Spleen (tissue), 11 donors: ENCODE results near the gene VPS51. TPM values are rescaled to one million over a fixed set of nuclear protein-coding genes. Genes with fewer than 3 reads are reported as not detected.

Experiments
- DNase-seq: peaks from one replicate; pipeline ENCODE4 v3.0.0-alpha.2; 2020
- H3K27ac ChIP-seq, 8 donors: fragments of 200-600 bp; sonication (generic) in 7 of 8; 1 replicate in 4 of 8; 2 replicates in 4 of 8; pipeline versions ENCODE4 v1.5.0 to v1.8.0; 2016 to 2021; ENCODE audit warnings: inconsistent platforms in 4 of 8, mild to moderate bottlenecking in 4 of 8, moderate library complexity in 1 of 8
- H3K27me3 ChIP-seq, 7 donors: fragments of 200-600 bp; sonication (generic) in 6 of 7; replicated peaks in 1 of 7; 1 replicate in 4 of 7; 2 replicates in 3 of 7; pipeline versions ENCODE4 v1.5.0 to v1.8.0; 2016 to 2021; ENCODE audit warnings: inconsistent platforms in 3 of 7, mild to moderate bottlenecking in 1 of 7
- H3K36me3 ChIP-seq, 6 donors: fragments of 200-600 bp; sonication (generic) in 5 of 6; 1 replicate in 4 of 6; 2 replicates in 2 of 6; pipeline versions ENCODE4 v1.5.0 to v1.8.0; 2016 to 2021; ENCODE audit warnings: inconsistent platforms in 2 of 6
- H3K4me1 ChIP-seq, 6 donors: fragments of 200-600 bp; sonication (generic) in 5 of 6; 1 replicate in 3 of 6; 2 replicates in 3 of 6; pipeline versions ENCODE4 v1.5.0 to v1.8.0; 2016 to 2021; ENCODE audit warnings: inconsistent platforms in 3 of 6
- H3K4me3 ChIP-seq, 8 donors: fragments of 200-600 bp; sonication (generic) in 7 of 8; 1 replicate in 4 of 8; 2 replicates in 4 of 8; pipeline versions ENCODE4 v1.5.0 to v1.8.0; 2016 to 2021; ENCODE audit warnings: inconsistent platforms in 4 of 8, mild to moderate bottlenecking in 4 of 8, moderate library complexity in 2 of 8
- H3K9me3 ChIP-seq, 8 donors: fragments of 200-600 bp; sonication (generic) in 7 of 8; 1 replicate in 4 of 8; 2 replicates in 4 of 8; pipeline versions ENCODE4 v1.5.0 to v1.8.0; 2016 to 2021; ENCODE audit warnings: inconsistent platforms in 4 of 8
- CTCF ChIP-seq, 11 experiments: fragments of 200-600 bp in 7 of 11; fragments of 450-650 bp in 4 of 11; sonication (generic) in 4 of 11; IDR thresholded peaks in 8 of 11; conservative IDR thresholded peaks in 3 of 11; 1 replicate in 7 of 11; 2 replicates in 4 of 11; pipeline versions ENCODE4 v1.4.0 to v1.8.0; 2016 to 2021; ENCODE audit warnings: antibody characterized with exemption in 11 of 11, inconsistent platforms in 4 of 11, mild to moderate bottlenecking in 1 of 11
- POLR2A ChIP-seq, 3 donors: fragments of 450-650 bp; IDR thresholded peaks; one replicate each; pipeline ENCODE4 v1.5.1; 2017; ENCODE audit warnings: antibody characterized with exemption in 3 of 3, mild to moderate bottlenecking in 1 of 3
- POLR2AphosphoS5 ChIP-seq, 3 donors: sonication (generic); formaldehyde crosslinking; IDR thresholded peaks; one replicate each; pipeline ENCODE4 v1.5.1; 2017; ENCODE audit warnings: antibody characterized with exemption in 3 of 3
- WGBS, 5 donors: extraction: QIAGEN DNeasy Blood & Tissue Kit in 3 of 5; methylation state at CpG; one replicate each; pipeline versions ENCODE4 v1.1.5 to v1.1.7; 2013 to 2018; 5-methylcytosine and 5-hydroxymethylcytosine counted together
- intact Hi-C: fragments of 100-400 bp; cut with DNase I; formaldehyde crosslinking; loops from one replicate; pipeline ENCODE4 v1.15.0; 2023; ENCODE audit warnings: low total_unique reads
- polyA plus RNA-seq, 3 donors: library from polyadenylated mRNA; stranded (reverse); fragments of 200-250 nt; gene quantifications; one replicate each; pipeline ENCODE4 v1.2.1, GENCODE V29; 2013
- total RNA-seq, 7 donors: library from RNA; depleted of rRNA in 3 of 7; stranded (reverse); fragments of >200 nt in 3 of 7; fragmentation: NEBNext Ultra II Directional in 4 of 7; extraction: Animal tissue kit (Norgen Biotek cat#: 25700) in 4 of 7; gene quantifications; one replicate each; pipeline versions ENCODE4 v1.1.0 to v1.2.1, GENCODE V29; 2016 to 2021
- donor health status: healthy with polysubstance abuse.
- donor health status: DM: no; HTN: no; CAD: no; lungs with moderate emphysema.
- donor health status: DM: no; HTN: no; CAD: no.
- donor health status: Bipolar disorder and iron deficiency.
- donor health status: healthy.
- donor health status: DM: no; HTN: no; CAD: no.
- donor health status: DM: yes; HTN: yes; CAD: no.

The VPS51 gene
- total and polyA plus RNA-seq, 10 donors, result 103 to 570 (median 149) TPM

GRCh38 chr11:65066805-65067291 lies 29.2 kb upstream of the VPS51 start:
- H3K27me3 ChIP-seq, result no peaks in the 10 kb centered on the region
- H3K36me3 ChIP-seq, result no peaks in the 10 kb centered on the region
- DNase-seq, result no peak
- H3K4me3 ChIP-seq, result no peak overlapping the region
- intact Hi-C loops, result no loop called here
- H3K4me1 ChIP-seq, result no peaks in the 10 kb centered on the region
- TF ChIP-seq CTCF (IDR thresholded peaks at IDR 0.05 in 8 of 11, conservative IDR thresholded peaks at IDR 0.05 in 3 of 11) (no peak), POLR2AphosphoS5 (IDR thresholded peaks at IDR 0.05) (no peak), POLR2A (IDR thresholded peaks at IDR 0.05) (no peak)
- H3K9me3 ChIP-seq, result no peaks in the 10 kb centered on the region
- no peak overlapping the region for H3K27ac ChIP-seq
- WGBS, 5 donors, result 75 to 80% (median 77%) methylated on average over 3 to 4 of the region's 4 CpGs

GRCh38 chr11:65067446-65067845 lies 28.6 kb upstream of the VPS51 start:
- no peak for DNase-seq
- no peaks in the 10 kb centered on the region for H3K36me3 ChIP-seq
- H3K4me3 ChIP-seq, result no peak overlapping the region
- WGBS, 5 donors, result 60 to 81% (median 80%) methylated on average over 10 of the region's 10 CpGs
- intact Hi-C loops, result no loop called here
- no peaks in the 10 kb centered on the region for H3K4me1 ChIP-seq
- no peak overlapping the region for H3K27ac ChIP-seq
- H3K9me3 ChIP-seq, result no peaks in the 10 kb centered on the region
- TF ChIP-seq CTCF (IDR thresholded peaks at IDR 0.05 in 8 of 11, conservative IDR thresholded peaks at IDR 0.05 in 3 of 11), result no peak
- no peak for TF ChIP-seq POLR2AphosphoS5 (IDR thresholded peaks at IDR 0.05)
- TF ChIP-seq POLR2A (IDR thresholded peaks at IDR 0.05), result no peak
- no peaks in the 10 kb centered on the region for H3K27me3 ChIP-seq

- no peak overlapping the region for H3K4me3 ChIP-seq
- H3K27ac ChIP-seq, result no peak overlapping the region
- no peaks in the 10 kb centered on the region for H3K9me3 ChIP-seq
- intact Hi-C loops, result no loop called here
- TF ChIP-seq POLR2AphosphoS5 (IDR thresholded peaks at IDR 0.05) (no peak), CTCF (IDR thresholded peaks at IDR 0.05 in 8 of 11, conservative IDR thresholded peaks at IDR 0.05 in 3 of 11) (no peak), POLR2A (IDR thresholded peaks at IDR 0.05) (no peak)
- no peak for DNase-seq
- H3K4me1 ChIP-seq, result no peaks in the 10 kb centered on the region
- H3K27me3 ChIP-seq, result no peaks in the 10 kb centered on the region
- 31 to 41% (median 34%) methylated on average over 9 of the region's 9 CpGs for WGBS, 5 donors
- H3K36me3 ChIP-seq, result no peaks in the 10 kb centered on the region
Observed at GRCh38 chr11:65069217-65069616, 26.8 kb upstream of the VPS51 start.

- Histone ChIP-seq H3K4me1 (no peaks in the 10 kb centered on the region), H3K27ac (no peak overlapping the region), H3K9me3 (no peaks in the 10 kb centered on the region), H3K27me3 (no peaks in the 10 kb centered on the region), H3K36me3 (peaks cover 0 to 9% (median 0%) of the 10 kb centered on the region in 6 donors), H3K4me3 (no peak overlapping the region)
- no peak for TF ChIP-seq POLR2AphosphoS5 (IDR thresholded peaks at IDR 0.05)
- no peak for TF ChIP-seq POLR2A (IDR thresholded peaks at IDR 0.05)
- no peak for TF ChIP-seq CTCF (IDR thresholded peaks at IDR 0.05 in 8 of 11, conservative IDR thresholded peaks at IDR 0.05 in 3 of 11)
- 62 to 78% (median 71%) methylated on average over 4 of the region's 4 CpGs for WGBS, 5 donors
- intact Hi-C loops, result no loop called here
- DNase-seq, result no peak
Observed at GRCh38 chr11:65071907-65072630, 23.9 kb upstream of the VPS51 start.
